GM12878 (cell line): ENCODE results near the gene NUDT1. TPM values are rescaled to one million over a fixed set of nuclear protein-coding genes. Genes with fewer than 3 reads are reported as not detected.

ENCODE experiments used
- ATAC-seq: fragments of 200-7000 bp; cut with Tn5 transposase; 3 replicates; pipeline ENCODE4 v1.9.1; 2020; ENCODE audit warnings: mild to moderate bottlenecking, moderate library complexity
- BruUV-seq: library from RNA; stranded (reverse); fragments of 400-500 nt; replicated peaks from 2 replicates; lab custom pipeline; 2021; lab: Mats Ljungman, UMichigan
- CTCF ChIA-PET: fragments of 300-600 bp; sonication (Branson Sonifier 250); formaldehyde crosslinking; extraction: SDS; loops from one replicate; lab custom pipeline; 2021; ENCODE audit warnings: inconsistent platforms; lab: Yijun Ruan, JAX
- POLR2A ChIA-PET: fragments of 350-600 bp; formaldehyde crosslinking; extraction: SDS; loops from one replicate; lab custom pipeline; 2021; ENCODE audit warnings: inconsistent platforms; lab: Charles Lee
- RAD21 ChIA-PET: fragments of 300-600 bp; sonication (Branson Sonifier 250); formaldehyde crosslinking; loops from one replicate; lab custom pipeline; 2023; ENCODE audit warnings: antibody characterized with exemption; ENCODE audit not compliant: unreplicated experiment; lab: Charles Lee
- SMC1A ChIA-PET: fragments of 300-600 bp; sonication (Branson Sonifier 250); formaldehyde crosslinking; loops from one replicate; lab custom pipeline; 2023; ENCODE audit not compliant: unreplicated experiment, uncharacterized antibody; lab: Charles Lee
- DNase-seq: peaks from one replicate; pipeline ENCODE4 v3.0.0-alpha.2; 2011; ENCODE audit warnings: low read depth, low spot score
- FAIRE-seq: peaks from 3 replicates; lab custom pipeline; 2011; peaks lifted over from hg19 to GRCh38; lab: Jason Lieb, UNC
- H2AFZ ChIP-seq: 2 replicates; pipeline ENCODE4 v1.6.0; 2011; ENCODE audit warnings: low read depth, low read length, control low read depth; ENCODE audit not compliant: control insufficient read depth
- H3K27ac ChIP-seq: 2 replicates; pipeline ENCODE4 v1.5.1; 2011; ENCODE audit warnings: control low read depth; ENCODE audit not compliant: control insufficient read depth, insufficient read depth
- H3K27me3 ChIP-seq, 2 experiments: replicated peaks in 1 of 2; 2 replicates each; pipeline versions ENCODE4 v1.6.0 to v1.6.1; 2011; ENCODE audit warnings: low read length in 1 of 2; ENCODE audit not compliant: control insufficient read depth in 2 of 2, insufficient read depth in 2 of 2
- H3K36me3 ChIP-seq, 2 experiments: 2 replicates each; pipeline ENCODE4 v1.5.1; 2011; ENCODE audit warnings: low read length in 1 of 2; ENCODE audit not compliant: control insufficient read depth in 2 of 2, insufficient read depth in 2 of 2
- H3K4me1 ChIP-seq: 2 replicates; pipeline ENCODE4 v1.6.1; 2011; ENCODE audit warnings: mild to moderate bottlenecking, low read length, moderate library complexity, mixed read lengths; ENCODE audit not compliant: control insufficient read depth, insufficient read depth
- H3K4me2 ChIP-seq: 2 replicates; pipeline ENCODE4 v1.6.0; 2011; ENCODE audit warnings: control low read depth; ENCODE audit not compliant: control insufficient read depth, insufficient read depth
- H3K4me3 ChIP-seq: fragments of 200-600 bp; sonication (generic); 2 replicates; pipeline ENCODE4 v1.5.1; 2016
- H3K79me2 ChIP-seq: 2 replicates; pipeline ENCODE4 v1.6.0; 2011; ENCODE audit warnings: low read length; ENCODE audit not compliant: control insufficient read depth, insufficient read depth
- H3K9ac ChIP-seq: 2 replicates; pipeline ENCODE4 v1.8.0; 2011; ENCODE audit warnings: low read length, control low read depth, mixed read lengths; ENCODE audit not compliant: control insufficient read depth, insufficient read depth
- H3K9me3 ChIP-seq: replicated peaks from 3 replicates; pipeline ENCODE4 v1.5.1; 2011; ENCODE audit warnings: mild to moderate bottlenecking, low read length; ENCODE audit not compliant: control insufficient read depth, insufficient read depth
- H4K20me1 ChIP-seq: 2 replicates; pipeline ENCODE4 v1.6.0; 2011; ENCODE audit not compliant: control insufficient read depth, insufficient read depth
- ATF3 ChIP-seq: IDR thresholded peaks from 2 replicates; pipeline ENCODE4 v1.6.1; 2011; ENCODE audit warnings: low read depth, mild to moderate bottlenecking, low read length, moderate library complexity, borderline replicate concordance; ENCODE audit errors: extremely low read depth
- CREB1 ChIP-seq: IDR thresholded peaks from 2 replicates; pipeline ENCODE4 v1.6.1; 2012; ENCODE audit warnings: low read depth, mild to moderate bottlenecking, inconsistent platforms
- EGR1 ChIP-seq, 2 experiments: IDR thresholded peaks; 1 replicate in 1 of 2; 2 replicates in 1 of 2; pipeline ENCODE4 v1.6.1; 2011 to 2012; ENCODE audit warnings: low read depth in 2 of 2, low read length in 2 of 2, borderline replicate concordance in 1 of 2, mild to moderate bottlenecking in 1 of 2, moderate library complexity in 1 of 2
- EP300 ChIP-seq, 2 experiments: fragments of 150-350 bp in 1 of 2; IDR thresholded peaks; 2 replicates each; pipeline ENCODE4 v1.6.1; 2011 to 2012; ENCODE audit warnings: low read depth in 2 of 2, low read length in 2 of 2, borderline replicate concordance in 1 of 2, improper control_type of control experiment in 1 of 2, inconsistent platforms in 1 of 2; ENCODE audit not compliant: control insufficient read depth in 1 of 2
- ESRRA ChIP-seq: IDR thresholded peaks from 2 replicates; pipeline ENCODE4 v1.6.1; 2012; ENCODE audit warnings: mild to moderate bottlenecking, low read length, improper control_type of control experiment
- HDGF ChIP-seq: fragments of 450-650 bp; IDR thresholded peaks from 2 replicates; pipeline ENCODE4 v1.6.1; 2016; ENCODE audit warnings: antibody characterized with exemption
- POLR2AphosphoS2 ChIP-seq: IDR thresholded peaks from 2 replicates; pipeline ENCODE4 v1.6.1; 2011; ENCODE audit warnings: low read depth, mild to moderate bottlenecking, low read length, improper control_type of control experiment, moderate library complexity
- WGBS: methylation state at CpG from one replicate; pipeline ENCODE4 v1.1.6; 2016; ENCODE audit warnings: low lambda C conversion rate; ENCODE audit not compliant: insufficient replicate concordance, insufficient coverage; ENCODE audit errors: missing lambda C conversion rate; 5-methylcytosine and 5-hydroxymethylcytosine counted together
- in situ Hi-C: fragments of 300-500 bp; cut with MboI; formaldehyde crosslinking; loops from 9 replicates; pipeline ENCODE4 v1.14.3; 2018; ENCODE audit warnings: mixed read lengths
- intact Hi-C: fragments of 100-400 bp; cut with micrococcal nuclease; formaldehyde crosslinking; loops from one replicate; pipeline ENCODE4 v1.14.2; 2022; ENCODE audit not compliant: unreplicated experiment
- polyA plus RNA-seq, 11 experiments: library from polyadenylated mRNA; depleted of rRNA in 4 of 11; unstranded in 6 of 11; stranded (reverse) in 5 of 11; fragments of >200 nt; fragmentation: Nextera tagmentation in 4 of 11; fragmentation: Illumina TruSeq in 1 of 11; extraction: Ambion mirVana in 4 of 11; extraction: Trizol in 1 of 11; gene quantifications; 1 replicate in 1 of 11; 2 replicates in 10 of 11; pipeline versions ENCODE4 v1.2.1 to v1.2.3, GENCODE V29; 2011 to 2016; ENCODE audit warnings: inconsistent platforms in 2 of 11, missing spikeins in 2 of 11, low read depth in 1 of 11
- total RNA-seq, 4 experiments: library from RNA; depleted of rRNA in 3 of 4; stranded (reverse); fragments of >200 nt in 3 of 4; fragmentation: Illumina TruSeq in 1 of 4; extraction: Trizol in 1 of 4; gene quantifications; 2 replicates each; pipeline versions ENCODE4 v1.2.1 to v1.2.3, GENCODE V29; 2013 to 2021
- TF ChIP-seq, protein P1 (sequence below): fragments of 450-650 bp; IDR thresholded peaks from 2 replicates; pipeline ENCODE4 v1.6.1; 2017; ENCODE audit warnings: low read depth, mild to moderate bottlenecking, moderate library complexity

NUDT1 gene
- total and polyA plus RNA-seq, 10 of the 15 experiments (the other 5 are each of a cell fraction or from before 2014, with no cell fraction given): 7.7 to 122 (median 59.2) TPM

DNA sequence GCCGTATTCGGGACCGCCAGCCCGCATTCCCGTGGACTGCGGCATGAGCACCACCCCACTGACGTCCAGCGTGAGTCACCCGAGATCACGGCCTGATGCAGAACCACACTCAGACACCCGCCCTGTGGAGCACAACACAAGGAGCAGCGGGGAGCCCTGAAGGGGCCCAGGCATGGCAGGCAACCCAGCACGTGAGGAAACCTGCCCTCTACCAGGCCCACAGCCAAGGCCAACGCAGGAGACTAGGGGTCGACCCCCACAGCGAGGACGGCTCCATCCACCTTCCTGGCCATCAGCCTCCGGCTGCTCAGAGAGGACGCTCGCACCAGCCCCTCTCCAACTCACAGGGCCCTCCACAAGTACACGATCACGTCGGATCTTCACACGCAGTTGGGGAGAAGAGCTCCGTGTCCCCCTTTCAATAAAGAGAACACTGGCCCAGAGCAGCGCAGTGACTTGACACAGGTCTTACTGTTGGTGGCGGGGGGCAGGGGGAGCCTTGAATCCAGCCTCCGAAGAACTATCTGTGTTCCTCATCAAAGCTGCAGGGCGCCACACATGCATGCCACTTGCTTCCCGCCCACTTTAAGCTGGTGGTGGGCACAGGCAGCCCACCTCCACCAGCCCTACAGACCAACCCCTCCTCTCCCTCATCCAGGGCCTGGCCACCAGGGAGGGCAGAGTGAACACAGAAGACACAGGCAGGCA, 31.3 kb upstream of the NUDT1 start (continued):
- TF ChIP-seq, protein P1, sequence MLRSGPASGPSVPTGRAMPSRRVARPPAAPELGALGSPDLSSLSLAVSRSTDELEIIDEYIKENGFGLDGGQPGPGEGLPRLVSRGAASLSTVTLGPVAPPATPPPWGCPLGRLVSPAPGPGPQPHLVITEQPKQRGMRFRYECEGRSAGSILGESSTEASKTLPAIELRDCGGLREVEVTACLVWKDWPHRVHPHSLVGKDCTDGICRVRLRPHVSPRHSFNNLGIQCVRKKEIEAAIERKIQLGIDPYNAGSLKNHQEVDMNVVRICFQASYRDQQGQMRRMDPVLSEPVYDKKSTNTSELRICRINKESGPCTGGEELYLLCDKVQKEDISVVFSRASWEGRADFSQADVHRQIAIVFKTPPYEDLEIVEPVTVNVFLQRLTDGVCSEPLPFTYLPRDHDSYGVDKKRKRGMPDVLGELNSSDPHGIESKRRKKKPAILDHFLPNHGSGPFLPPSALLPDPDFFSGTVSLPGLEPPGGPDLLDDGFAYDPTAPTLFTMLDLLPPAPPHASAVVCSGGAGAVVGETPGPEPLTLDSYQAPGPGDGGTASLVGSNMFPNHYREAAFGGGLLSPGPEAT: no peak

DNA sequence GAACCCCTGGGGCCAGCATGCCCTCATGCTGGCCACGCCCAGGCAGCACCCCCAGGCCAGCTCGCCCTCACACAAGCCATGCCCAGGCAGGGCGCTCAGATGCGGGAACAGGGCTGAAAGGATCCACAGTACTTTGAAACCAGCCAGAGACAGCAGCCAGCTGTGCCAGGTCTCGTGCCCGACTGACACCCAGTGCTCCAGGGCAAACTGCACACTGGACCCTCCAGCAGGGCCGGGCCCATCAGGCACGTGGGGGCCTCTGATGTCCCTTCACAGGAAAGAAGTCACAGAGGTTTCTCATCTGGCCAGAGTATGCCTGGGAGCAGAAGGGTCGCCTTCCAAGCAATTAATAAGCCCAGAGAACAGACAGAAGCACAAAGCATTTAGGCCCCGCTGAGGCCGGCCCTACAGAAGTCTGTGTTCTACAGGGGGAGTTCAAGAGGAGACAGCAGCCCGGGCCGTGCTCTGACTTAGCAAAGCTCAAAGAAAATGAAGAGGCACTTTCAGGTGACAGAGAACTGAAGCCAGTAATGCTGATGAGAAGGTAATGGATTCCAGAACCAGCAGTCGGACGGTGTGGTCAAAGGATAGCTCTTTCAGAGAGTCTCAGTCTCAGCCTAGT, 30.7 kb upstream of the NUDT1 start:
- TF ChIP-seq ATF3: no peak
- TF ChIP-seq POLR2AphosphoS2: no peak
- no peak for TF ChIP-seq ESRRA
- no peak for TF ChIP-seq EP300 (IDR thresholded peaks at IDR 0.05; ENCODE audit: borderline replicate concordance in 1 of 2, control insufficient read depth in 1 of 2, low read depth in 2 of 2, low read length in 2 of 2)
- no peak for TF ChIP-seq HDGF
- no peak for TF ChIP-seq EGR1 (IDR thresholded peaks at IDR 0.05; ENCODE audit: borderline replicate concordance in 1 of 2, low read depth in 2 of 2, low read length in 2 of 2)
- TF ChIP-seq CREB1: no peak
- H3K27ac ChIP-seq: no peak overlapping the region
- no peaks in the 10 kb centered on the region for H4K20me1 ChIP-seq
- H3K4me2 ChIP-seq: no peak overlapping the region
- in situ Hi-C loops: loop anchor here (5.0 to 10.0 kb wide), 2 partner anchors 547 to 639 kb away; partner anchors contain the start of gene PSMG3
- no peaks in the 10 kb centered on the region for H3K9me3 ChIP-seq
- peaks cover 19 to 46% of the 10 kb centered on the region in 2 experiments for H3K36me3 ChIP-seq
- BruUV-seq: no TSS peak
- FAIRE-seq (no peak), DNase-seq (no peak), ATAC-seq (no peak)
- intact Hi-C loops: no loop called here
- no peak overlapping the region for H3K4me3 ChIP-seq
- no peaks in the 10 kb centered on the region for H3K27me3 ChIP-seq
- H3K79me2 ChIP-seq: peaks cover 3% of the 10 kb centered on the region
- SMC1A ChIA-PET: no interaction called here
- CTCF ChIA-PET: interaction anchor here (0.7 to 5.3 kb wide), 5 partner anchors 111 to 705 kb away, joined by 3 to 45 read pairs (median 3); no protein-coding TSS in a partner anchor
- POLR2A ChIA-PET: no interaction called here
- WGBS: 89% methylated on average over 15 of the region's 15 CpGs
- H2AFZ ChIP-seq: no peak overlapping the region
- H3K4me1 ChIP-seq: peaks cover 11% of the 10 kb centered on the region
- no peak overlapping the region for H3K9ac ChIP-seq
- RAD21 ChIA-PET: interaction anchor here (0.9 to 1.5 kb wide), 3 partner anchors 45 to 137 kb away, joined by 3 to 4 read pairs (median 3); no protein-coding TSS in a partner anchor
